Liver (tissue), 9 donors: ENCODE measurements around the gene SLC25A29. TPM values are rescaled to one million over a fixed set of nuclear protein-coding genes. Genes with fewer than 3 reads are reported as not detected.

Source experiments
- DNase-seq: peaks from one replicate; pipeline ENCODE4 v3.0.0-alpha.2; 2017; ENCODE audit warnings: low spot score
- H3K27ac ChIP-seq, 2 donors: one replicate each; pipeline ENCODE4 v1.7.0; 2013; ENCODE audit warnings: inconsistent platforms in 2 of 2, low read length in 2 of 2, control low read depth in 1 of 2, low read depth in 1 of 2, mild to moderate bottlenecking in 1 of 2
- H3K27me3 ChIP-seq, 4 donors: one replicate each; pipeline versions ENCODE4 v1.6.1 to v1.7.0; 2013; ENCODE audit warnings: low read length in 3 of 4, inconsistent platforms in 1 of 4, mild to moderate bottlenecking in 1 of 4, moderate library complexity in 1 of 4; ENCODE audit not compliant: control insufficient read depth in 4 of 4, insufficient read depth in 4 of 4
- H3K36me3 ChIP-seq, 4 donors: one replicate each; pipeline versions ENCODE4 v1.6.1 to v1.7.0; 2013; ENCODE audit warnings: low read length in 3 of 4, mild to moderate bottlenecking in 3 of 4, low read depth in 1 of 4, moderate library complexity in 1 of 4; ENCODE audit not compliant: control insufficient read depth in 4 of 4, insufficient read depth in 3 of 4
- H3K4me1 ChIP-seq, 4 donors: one replicate each; pipeline versions ENCODE4 v1.6.1 to v1.7.0; 2013; ENCODE audit warnings: low read length in 3 of 4, mild to moderate bottlenecking in 3 of 4, moderate library complexity in 1 of 4; ENCODE audit not compliant: control insufficient read depth in 4 of 4, insufficient read depth in 4 of 4
- H3K4me3 ChIP-seq, 3 donors: one replicate each; pipeline versions ENCODE4 v1.6.1 to v1.7.0; 2013; ENCODE audit warnings: low read length in 3 of 3, control low read depth in 1 of 3, low read depth in 1 of 3, mild to moderate bottlenecking in 1 of 3
- H3K9ac ChIP-seq, 2 donors: one replicate each; pipeline ENCODE4 v1.7.0; 2013; ENCODE audit warnings: low read length in 2 of 2, mild to moderate bottlenecking in 2 of 2, moderate library complexity in 2 of 2, control low read depth in 1 of 2, low read depth in 1 of 2
- H3K9me3 ChIP-seq, 4 donors: one replicate each; pipeline versions ENCODE4 v1.6.1 to v1.7.0; 2013; ENCODE audit warnings: low read length in 3 of 4; ENCODE audit not compliant: control insufficient read depth in 4 of 4
- EGR1 ChIP-seq, 2 donors: IDR thresholded peaks; 2 replicates each; pipeline ENCODE4 v1.6.1; 2016 to 2018; ENCODE audit warnings: antibody characterized with exemption in 2 of 2, low read depth in 2 of 2
- FOXA1 ChIP-seq: IDR thresholded peaks from 2 replicates; pipeline ENCODE4 v1.6.1; 2016; ENCODE audit warnings: antibody characterized with exemption
- FOXA2 ChIP-seq: IDR thresholded peaks from 2 replicates; pipeline ENCODE4 v1.6.1; 2016; ENCODE audit warnings: antibody characterized with exemption
- GABPA ChIP-seq, 2 donors: IDR thresholded peaks in 1 of 2; conservative IDR thresholded peaks in 1 of 2; 2 replicates each; pipeline ENCODE4 v1.6.1; 2016; ENCODE audit warnings: antibody characterized with exemption in 2 of 2, mild to moderate bottlenecking in 1 of 2, moderate library complexity in 1 of 2
- HNF4A ChIP-seq, 2 donors: conservative IDR thresholded peaks; 2 replicates each; pipeline ENCODE4 v1.6.1; 2016; ENCODE audit warnings: antibody characterized with exemption in 2 of 2, mild to moderate bottlenecking in 2 of 2
- HNF4G ChIP-seq: IDR thresholded peaks from 2 replicates; pipeline ENCODE4 v1.6.1; 2016; ENCODE audit warnings: antibody characterized with exemption
- JUND ChIP-seq, 2 donors: IDR thresholded peaks; 2 replicates each; pipeline ENCODE4 v1.6.1; 2016; ENCODE audit warnings: antibody characterized with exemption in 2 of 2
- NR2F2 ChIP-seq: IDR thresholded peaks from 2 replicates; pipeline ENCODE4 v1.6.1; 2016; ENCODE audit warnings: antibody characterized with exemption
- RAD21 ChIP-seq, 2 donors: IDR thresholded peaks; 2 replicates each; pipeline ENCODE4 v1.6.1; 2016; ENCODE audit warnings: antibody characterized with exemption in 2 of 2, mild to moderate bottlenecking in 2 of 2
- RXRA ChIP-seq, 2 donors: IDR thresholded peaks; 2 replicates each; pipeline ENCODE4 v1.6.1; 2017 to 2018; ENCODE audit warnings: antibody characterized with exemption in 2 of 2, mild to moderate bottlenecking in 1 of 2
- SP1 ChIP-seq: IDR thresholded peaks from 2 replicates; pipeline ENCODE4 v1.6.1; 2018; ENCODE audit warnings: antibody characterized with exemption, mild to moderate bottlenecking
- TAF1 ChIP-seq: conservative IDR thresholded peaks from 2 replicates; pipeline ENCODE4 v1.6.1; 2016; ENCODE audit warnings: antibody characterized with exemption, mild to moderate bottlenecking
- YY1 ChIP-seq: IDR thresholded peaks from 2 replicates; pipeline ENCODE4 v1.6.1; 2016; ENCODE audit warnings: antibody characterized with exemption, mild to moderate bottlenecking
- WGBS: extraction: QIAGEN DNeasy Blood & Tissue Kit; methylation state at CpG from one replicate; pipeline ENCODE4 v1.1.7; 2013; 5-methylcytosine and 5-hydroxymethylcytosine counted together
- polyA plus RNA-seq, 2 donors: library from polyadenylated mRNA; stranded (reverse) in 1 of 2; unstranded in 1 of 2; fragments of 200-250 nt in 1 of 2; fragments of >200 nt in 1 of 2; fragmentation: Nextera tagmentation in 1 of 2; extraction: Ambion mirVana in 1 of 2; gene quantifications; one replicate each; pipeline versions ENCODE4 v1.2.1 to v1.2.3, GENCODE V29; 2013 to 2015
- total RNA-seq, 2 donors: library from RNA; depleted of rRNA; stranded (reverse); fragments of >200 nt; gene quantifications; one replicate each; pipeline ENCODE4 v1.2.3, GENCODE V29; 2014
- TF ChIP-seq, protein P1 (sequence below): IDR thresholded peaks from 2 replicates; pipeline ENCODE4 v1.6.1; 2016; ENCODE audit warnings: antibody characterized with exemption
- TF ChIP-seq, protein P2 (sequence below): IDR thresholded peaks from 2 replicates; pipeline ENCODE4 v1.6.1; 2016; ENCODE audit warnings: antibody characterized with exemption, mild to moderate bottlenecking
- TF ChIP-seq, protein P3 (sequence below): IDR thresholded peaks from 2 replicates; pipeline ENCODE4 v1.6.1; 2016; ENCODE audit warnings: antibody characterized with exemption
- TF ChIP-seq, protein P4 (sequence below): fragments of 150-350 bp; IDR thresholded peaks from 2 replicates; pipeline ENCODE4 v1.5.1; 2017; ENCODE audit warnings: improper control_type of control experiment, low read depth, low read length; ENCODE audit not compliant: missing input control
- TF ChIP-seq, protein P5 (sequence below): IDR thresholded peaks from 2 replicates; pipeline ENCODE4 v1.6.1; 2016; ENCODE audit warnings: antibody characterized with exemption
- donor health status: healthy.
- donor health status: healthy.
- donor health status: healthy.
- donor health status: healthy.
- donor health status: healthy.

The SLC25A29 gene
- total and polyA plus RNA-seq, 4 donors, result 2.4 to 13.9 (median 8.9) TPM

DNA sequence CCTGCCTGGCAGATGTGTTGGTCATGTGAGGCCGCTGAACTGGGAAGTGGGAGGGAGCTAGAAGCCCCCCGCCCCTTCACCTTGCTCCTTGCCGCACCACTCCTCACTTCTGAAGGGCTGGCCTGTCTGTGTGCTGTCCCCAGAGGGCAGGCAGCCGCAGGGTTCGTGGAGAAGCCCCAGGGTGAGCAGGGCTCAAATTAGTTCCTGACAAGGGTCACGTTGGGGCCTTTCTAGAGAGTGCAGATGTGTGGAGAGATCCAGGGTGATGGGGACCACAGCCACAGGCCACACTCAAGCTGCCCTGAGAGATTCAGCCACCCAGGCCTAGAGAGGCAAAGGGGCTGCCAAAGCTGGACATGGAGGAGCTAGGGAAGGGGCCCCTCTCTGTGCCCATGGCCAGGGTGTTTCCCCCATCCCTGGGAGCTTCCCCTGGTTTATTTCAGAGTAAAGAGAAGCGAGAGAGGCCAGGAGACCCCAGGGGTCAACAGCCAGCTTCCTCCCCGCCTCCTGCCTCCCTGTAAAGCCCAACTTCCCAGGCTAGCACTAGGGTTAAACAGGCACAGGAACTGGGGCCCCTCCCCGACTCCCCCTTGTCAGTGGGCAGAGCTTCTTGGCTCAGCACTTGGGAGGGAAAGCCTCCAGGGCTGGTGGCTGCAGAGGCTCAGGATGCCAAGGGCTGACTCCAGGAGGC lies 16.2 kb downstream of the SLC25A29 start:
- Histone ChIP-seq H3K9me3 (no peaks in the 10 kb centered on the region), H3K27ac (no peak overlapping the region), H3K27me3 (no peaks in the 10 kb centered on the region), H3K4me1 (peaks cover 0 to 6% (median 5%) of the 10 kb centered on the region in 4 donors), H3K36me3 (peaks cover 0 to 2% (median 0%) of the 10 kb centered on the region in 4 donors), H3K4me3 (no peak overlapping the region), H3K9ac (no peak overlapping the region)
- DNase-seq, result no peak
- 84% methylated on average over 9 of the region's 9 CpGs for WGBS
- TF ChIP-seq RXRA (IDR thresholded peaks at IDR 0.05) (no peak), NR2F2 (no peak), FOXA1 (no peak)
- TF ChIP-seq, protein P1, sequence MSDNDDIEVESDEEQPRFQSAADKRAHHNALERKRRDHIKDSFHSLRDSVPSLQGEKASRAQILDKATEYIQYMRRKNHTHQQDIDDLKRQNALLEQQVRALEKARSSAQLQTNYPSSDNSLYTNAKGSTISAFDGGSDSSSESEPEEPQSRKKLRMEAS, result no peak
- TF ChIP-seq, protein P2, sequence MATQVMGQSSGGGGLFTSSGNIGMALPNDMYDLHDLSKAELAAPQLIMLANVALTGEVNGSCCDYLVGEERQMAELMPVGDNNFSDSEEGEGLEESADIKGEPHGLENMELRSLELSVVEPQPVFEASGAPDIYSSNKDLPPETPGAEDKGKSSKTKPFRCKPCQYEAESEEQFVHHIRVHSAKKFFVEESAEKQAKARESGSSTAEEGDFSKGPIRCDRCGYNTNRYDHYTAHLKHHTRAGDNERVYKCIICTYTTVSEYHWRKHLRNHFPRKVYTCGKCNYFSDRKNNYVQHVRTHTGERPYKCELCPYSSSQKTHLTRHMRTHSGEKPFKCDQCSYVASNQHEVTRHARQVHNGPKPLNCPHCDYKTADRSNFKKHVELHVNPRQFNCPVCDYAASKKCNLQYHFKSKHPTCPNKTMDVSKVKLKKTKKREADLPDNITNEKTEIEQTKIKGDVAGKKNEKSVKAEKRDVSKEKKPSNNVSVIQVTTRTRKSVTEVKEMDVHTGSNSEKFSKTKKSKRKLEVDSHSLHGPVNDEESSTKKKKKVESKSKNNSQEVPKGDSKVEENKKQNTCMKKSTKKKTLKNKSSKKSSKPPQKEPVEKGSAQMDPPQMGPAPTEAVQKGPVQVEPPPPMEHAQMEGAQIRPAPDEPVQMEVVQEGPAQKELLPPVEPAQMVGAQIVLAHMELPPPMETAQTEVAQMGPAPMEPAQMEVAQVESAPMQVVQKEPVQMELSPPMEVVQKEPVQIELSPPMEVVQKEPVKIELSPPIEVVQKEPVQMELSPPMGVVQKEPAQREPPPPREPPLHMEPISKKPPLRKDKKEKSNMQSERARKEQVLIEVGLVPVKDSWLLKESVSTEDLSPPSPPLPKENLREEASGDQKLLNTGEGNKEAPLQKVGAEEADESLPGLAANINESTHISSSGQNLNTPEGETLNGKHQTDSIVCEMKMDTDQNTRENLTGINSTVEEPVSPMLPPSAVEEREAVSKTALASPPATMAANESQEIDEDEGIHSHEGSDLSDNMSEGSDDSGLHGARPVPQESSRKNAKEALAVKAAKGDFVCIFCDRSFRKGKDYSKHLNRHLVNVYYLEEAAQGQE, result no peak

DNA sequence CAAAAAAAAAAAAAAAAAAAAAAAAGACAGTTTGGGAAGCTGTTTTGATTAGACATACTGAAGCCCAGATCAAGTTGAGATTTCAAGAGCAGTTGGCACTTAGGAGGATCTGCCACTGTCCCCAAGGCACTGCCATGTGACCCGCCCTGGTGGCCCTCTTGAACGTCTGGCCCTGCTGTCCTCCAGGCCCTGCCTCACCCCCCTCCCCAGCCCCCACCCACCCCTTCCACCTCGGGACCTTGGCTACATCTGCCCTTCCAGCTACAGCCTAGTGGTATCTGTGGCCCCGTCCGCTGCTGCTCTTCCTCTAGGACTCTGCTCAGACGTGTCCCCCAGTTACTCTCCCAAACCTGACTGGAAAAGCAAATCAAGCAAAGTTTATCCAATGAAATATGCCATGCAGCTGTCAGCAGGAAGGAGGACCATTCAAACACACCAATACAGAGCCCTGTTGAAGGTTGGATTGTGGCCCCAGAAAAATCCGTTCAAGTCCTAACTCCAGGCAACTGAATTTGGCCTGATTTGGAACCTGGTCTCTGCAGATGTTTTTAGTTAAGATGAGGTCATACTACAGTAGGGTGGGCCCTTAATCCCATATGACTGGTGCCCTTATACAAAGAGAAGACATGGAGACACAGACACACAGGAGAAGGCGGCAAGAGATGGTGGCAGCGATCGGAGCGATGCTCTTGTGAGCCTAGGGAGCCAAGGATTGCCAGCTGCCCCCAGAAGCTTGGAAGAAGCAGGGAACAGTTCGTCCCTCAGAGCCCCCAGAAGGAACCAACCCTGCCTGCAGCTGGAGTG lies 17.7 kb downstream of the SLC25A29 start:
- Histone ChIP-seq H3K9me3 (no peaks in the 10 kb centered on the region), H3K9ac (no peak overlapping the region), H3K36me3 (peaks cover 0 to 2% (median 0%) of the 10 kb centered on the region in 4 donors), H3K4me3 (no peak overlapping the region), H3K27me3 (no peaks in the 10 kb centered on the region), H3K4me1 (peaks cover 0 to 13% (median 10%) of the 10 kb centered on the region in 4 donors), H3K27ac (no peak overlapping the region)
- no peak for DNase-seq
- TF ChIP-seq, protein P2, result no peak
- TF ChIP-seq, protein P3, sequence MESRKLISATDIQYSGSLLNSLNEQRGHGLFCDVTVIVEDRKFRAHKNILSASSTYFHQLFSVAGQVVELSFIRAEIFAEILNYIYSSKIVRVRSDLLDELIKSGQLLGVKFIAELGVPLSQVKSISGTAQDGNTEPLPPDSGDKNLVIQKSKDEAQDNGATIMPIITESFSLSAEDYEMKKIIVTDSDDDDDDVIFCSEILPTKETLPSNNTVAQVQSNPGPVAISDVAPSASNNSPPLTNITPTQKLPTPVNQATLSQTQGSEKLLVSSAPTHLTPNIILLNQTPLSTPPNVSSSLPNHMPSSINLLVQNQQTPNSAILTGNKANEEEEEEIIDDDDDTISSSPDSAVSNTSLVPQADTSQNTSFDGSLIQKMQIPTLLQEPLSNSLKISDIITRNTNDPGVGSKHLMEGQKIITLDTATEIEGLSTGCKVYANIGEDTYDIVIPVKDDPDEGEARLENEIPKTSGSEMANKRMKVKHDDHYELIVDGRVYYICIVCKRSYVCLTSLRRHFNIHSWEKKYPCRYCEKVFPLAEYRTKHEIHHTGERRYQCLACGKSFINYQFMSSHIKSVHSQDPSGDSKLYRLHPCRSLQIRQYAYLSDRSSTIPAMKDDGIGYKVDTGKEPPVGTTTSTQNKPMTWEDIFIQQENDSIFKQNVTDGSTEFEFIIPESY, result no peak
- TF ChIP-seq, protein P1, result no peak
- no peak for TF ChIP-seq FOXA1
- TF ChIP-seq RXRA (IDR thresholded peaks at IDR 0.05), result no peak
- TF ChIP-seq JUND (IDR thresholded peaks at IDR 0.05), result no peak
- no peak for TF ChIP-seq YY1
- TF ChIP-seq TAF1, result no peak
- TF ChIP-seq, protein P4, sequence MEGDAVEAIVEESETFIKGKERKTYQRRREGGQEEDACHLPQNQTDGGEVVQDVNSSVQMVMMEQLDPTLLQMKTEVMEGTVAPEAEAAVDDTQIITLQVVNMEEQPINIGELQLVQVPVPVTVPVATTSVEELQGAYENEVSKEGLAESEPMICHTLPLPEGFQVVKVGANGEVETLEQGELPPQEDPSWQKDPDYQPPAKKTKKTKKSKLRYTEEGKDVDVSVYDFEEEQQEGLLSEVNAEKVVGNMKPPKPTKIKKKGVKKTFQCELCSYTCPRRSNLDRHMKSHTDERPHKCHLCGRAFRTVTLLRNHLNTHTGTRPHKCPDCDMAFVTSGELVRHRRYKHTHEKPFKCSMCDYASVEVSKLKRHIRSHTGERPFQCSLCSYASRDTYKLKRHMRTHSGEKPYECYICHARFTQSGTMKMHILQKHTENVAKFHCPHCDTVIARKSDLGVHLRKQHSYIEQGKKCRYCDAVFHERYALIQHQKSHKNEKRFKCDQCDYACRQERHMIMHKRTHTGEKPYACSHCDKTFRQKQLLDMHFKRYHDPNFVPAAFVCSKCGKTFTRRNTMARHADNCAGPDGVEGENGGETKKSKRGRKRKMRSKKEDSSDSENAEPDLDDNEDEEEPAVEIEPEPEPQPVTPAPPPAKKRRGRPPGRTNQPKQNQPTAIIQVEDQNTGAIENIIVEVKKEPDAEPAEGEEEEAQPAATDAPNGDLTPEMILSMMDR, result no peak
- no peak for TF ChIP-seq GABPA (IDR thresholded peaks at IDR 0.05 in 1 of 2, conservative IDR thresholded peaks at IDR 0.05 in 1 of 2)
- TF ChIP-seq SP1, result no peak
- no peak for TF ChIP-seq HNF4A (conservative IDR thresholded peaks at IDR 0.05)
- TF ChIP-seq FOXA2, result no peak
- TF ChIP-seq NR2F2, result no peak
- no peak for TF ChIP-seq RAD21 (IDR thresholded peaks at IDR 0.05)
- TF ChIP-seq, protein P5, sequence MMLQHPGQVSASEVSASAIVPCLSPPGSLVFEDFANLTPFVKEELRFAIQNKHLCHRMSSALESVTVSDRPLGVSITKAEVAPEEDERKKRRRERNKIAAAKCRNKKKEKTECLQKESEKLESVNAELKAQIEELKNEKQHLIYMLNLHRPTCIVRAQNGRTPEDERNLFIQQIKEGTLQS, result no peak
- no peak for TF ChIP-seq HNF4G
- no peak for TF ChIP-seq EGR1 (IDR thresholded peaks at IDR 0.05; ENCODE audit: low read depth in 2 of 2)
- WGBS, result 92% methylated on average over 12 of the region's 12 CpGs
